Measurements from ENCODE around the gene KIF18B. TPM values are rescaled to one million over a fixed set of nuclear protein-coding genes. Genes with fewer than 3 reads are reported as not detected.

The KIF18B gene
- total and polyA plus RNA-seq, 2 of the 13 experiments (the other 11 are each of a cell fraction or from before 2014, with no cell fraction given) = 15.2 to 15.3 TPM

DNA sequence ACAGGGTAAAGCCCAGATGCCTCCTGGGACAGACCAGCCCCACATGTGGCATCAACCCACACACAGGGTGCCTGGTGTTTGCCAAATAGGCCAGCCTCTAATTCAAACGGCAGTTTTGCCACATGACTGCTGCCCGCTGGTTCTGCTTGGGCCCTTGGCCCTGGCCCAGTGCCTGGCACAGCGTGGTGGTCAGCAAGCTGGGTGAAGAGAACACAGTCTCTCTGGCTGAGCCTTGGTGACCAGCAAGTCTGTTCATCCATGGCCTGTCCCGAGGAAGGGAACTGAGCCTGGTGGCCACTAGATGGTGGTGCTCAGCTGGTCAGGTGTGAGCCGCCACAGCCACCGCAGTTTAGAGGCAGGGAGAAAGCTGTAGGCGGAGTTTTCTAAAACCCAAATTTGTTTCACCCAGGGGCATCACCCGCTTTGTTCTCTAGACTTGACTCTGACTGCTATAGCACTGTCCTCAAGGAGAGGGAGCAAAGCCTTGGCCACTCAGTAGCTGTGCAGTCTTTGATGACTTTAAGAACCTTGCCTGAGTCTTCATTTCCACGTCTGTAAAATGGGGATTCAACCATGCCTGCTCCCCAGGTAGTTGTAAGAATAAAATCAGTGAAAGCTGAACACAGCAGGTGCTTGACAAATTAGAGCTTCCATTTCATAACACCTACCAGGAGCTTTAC, 27.5 kb downstream of the KIF18B start (continued):
- TF ChIP-seq, protein P1, sequence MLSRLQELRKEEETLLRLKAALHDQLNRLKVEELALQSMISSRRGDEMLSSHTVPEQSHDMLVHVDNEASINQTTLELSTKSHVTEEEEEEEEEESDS (CRISPR knock-in tag; IDR thresholded peaks at IDR 0.05; ENCODE audit: borderline replicate concordance) = no peak
- TF ChIP-seq ZNF569 (CRISPR knock-in tag; IDR thresholded peaks at IDR 0.05; ENCODE audit: borderline replicate concordance) = no peak
- no peak for TF ChIP-seq ZSCAN31 (CRISPR knock-in tag; IDR thresholded peaks at IDR 0.05; ENCODE audit: low read depth)
- no peak for TF ChIP-seq NCOA1 (CRISPR knock-in tag; IDR thresholded peaks at IDR 0.05)
- peak; percentile 45; the same call in 1 of the 2 replicates for TF ChIP-seq ERF (CRISPR knock-in tag; IDR thresholded peaks at IDR 0.05)
- TF ChIP-seq TOE1 (CRISPR knock-in tag; IDR thresholded peaks at IDR 0.05) = no peak
- TF ChIP-seq MLX (CRISPR knock-in tag; IDR thresholded peaks at IDR 0.05) = no peak
- no peak for TF ChIP-seq NFE2L2 (IDR thresholded peaks at IDR 0.05; ENCODE audit: low read length)
- peak; percentile 69; the same call in 1 of the 2 replicates for TF ChIP-seq ZMYM3 (CRISPR knock-in tag; IDR thresholded peaks at IDR 0.05)
- no peak for TF ChIP-seq ZSCAN29 (CRISPR knock-in tag; conservative IDR thresholded peaks at IDR 0.05)
- no peak for TF ChIP-seq ZNF790 (CRISPR knock-in tag; IDR thresholded peaks at IDR 0.05; ENCODE audit: borderline replicate concordance)
- TF ChIP-seq YEATS4 (CRISPR knock-in tag; IDR thresholded peaks at IDR 0.05; ENCODE audit: borderline replicate concordance) = no peak
- TF ChIP-seq ZSCAN9 (CRISPR knock-in tag; IDR thresholded peaks at IDR 0.05; ENCODE audit: borderline replicate concordance) = no peak; the same call in 1 of the 2 replicates
- TF ChIP-seq, protein P2, sequence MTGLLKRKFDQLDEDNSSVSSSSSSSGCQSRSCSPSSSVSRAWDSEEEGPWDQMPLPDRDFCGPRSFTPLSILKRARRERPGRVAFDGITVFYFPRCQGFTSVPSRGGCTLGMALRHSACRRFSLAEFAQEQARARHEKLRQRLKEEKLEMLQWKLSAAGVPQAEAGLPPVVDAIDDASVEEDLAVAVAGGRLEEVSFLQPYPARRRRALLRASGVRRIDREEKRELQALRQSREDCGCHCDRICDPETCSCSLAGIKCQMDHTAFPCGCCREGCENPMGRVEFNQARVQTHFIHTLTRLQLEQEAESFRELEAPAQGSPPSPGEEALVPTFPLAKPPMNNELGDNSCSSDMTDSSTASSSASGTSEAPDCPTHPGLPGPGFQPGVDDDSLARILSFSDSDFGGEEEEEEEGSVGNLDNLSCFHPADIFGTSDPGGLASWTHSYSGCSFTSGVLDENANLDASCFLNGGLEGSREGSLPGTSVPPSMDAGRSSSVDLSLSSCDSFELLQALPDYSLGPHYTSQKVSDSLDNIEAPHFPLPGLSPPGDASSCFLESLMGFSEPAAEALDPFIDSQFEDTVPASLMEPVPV (CRISPR knock-in tag; IDR thresholded peaks at IDR 0.05) = no peak
- no peak for TF ChIP-seq ZNF224 (CRISPR knock-in tag; IDR thresholded peaks at IDR 0.05)
- no peak for TF ChIP-seq ZNF326 (CRISPR knock-in tag; IDR thresholded peaks at IDR 0.05; ENCODE audit: borderline replicate concordance)
- TF ChIP-seq KAT8 (CRISPR knock-in tag; IDR thresholded peaks at IDR 0.05) = no peak
- TF ChIP-seq TCF12 (IDR thresholded peaks at IDR 0.05) = no peak
- no peak for TF ChIP-seq TCF12 (CRISPR knock-in tag; IDR thresholded peaks at IDR 0.05)
- TF ChIP-seq HMGXB3 (CRISPR knock-in tag; IDR thresholded peaks at IDR 0.05; ENCODE audit: borderline replicate concordance) = no peak
- 0 out of 2 replicates have a peak, but pooled peaks have one; percentile 16 for TF ChIP-seq ZNF788 (CRISPR knock-in tag; IDR thresholded peaks at IDR 0.05; ENCODE audit: borderline replicate concordance)
- no peak for TF ChIP-seq ZFP36L2 (CRISPR knock-in tag; IDR thresholded peaks at IDR 0.05)
- no peak for TF ChIP-seq ZNF557 (CRISPR knock-in tag; IDR thresholded peaks at IDR 0.05)
- TF ChIP-seq NCOR1 (IDR thresholded peaks at IDR 0.05; ENCODE audit: borderline replicate concordance, low read length) = no peak
- no peak for TF ChIP-seq HOXA3 (CRISPR knock-in tag; IDR thresholded peaks at IDR 0.05)
- no peak for TF ChIP-seq EED (CRISPR knock-in tag; IDR thresholded peaks at IDR 0.05)
